Adipose tissue (tissue), 3 donors: Measurements from ENCODE around the gene LAMA3. TPM values are rescaled to one million over a fixed set of nuclear protein-coding genes. Genes with fewer than 3 reads are reported as not detected.
"Not testable (repeated sequence)": the region's sequence is repeated elsewhere in the genome, so short reads cannot be mapped to it uniquely, and the experiment has no call there.

Experiments used
- H3K27ac ChIP-seq: one replicate; pipeline ENCODE4 v1.5.1; 2013; ENCODE audit warnings: low read depth, low read length
- WGBS, 3 donors: extraction: QIAGEN DNeasy Blood & Tissue Kit; methylation state at CpG; one replicate each; pipeline ENCODE4 v1.1.7; 2013; 5-methylcytosine and 5-hydroxymethylcytosine counted together
- polyA plus RNA-seq, 3 donors: library from polyadenylated mRNA; stranded (reverse); fragments of 200-250 nt; gene quantifications; one replicate each; pipeline ENCODE4 v1.2.3, GENCODE V29; 2013
- donor health status: healthy with polysubstance abuse.
- donor health status: Bipolar disorder and iron deficiency.
- donor health status: healthy.

LAMA3 gene
- polyA plus RNA-seq, 3 donors = 2.1 to 20.8 (median 6.2) TPM

- 76 to 83% (median 79%) methylated on average over 5 of the region's 5 CpGs for WGBS, 3 donors
- no peak overlapping the region for H3K27ac ChIP-seq
Measured at GRCh38 chr18:23738575-23738974, 49.3 kb downstream of the LAMA3 start.

- 30 to 63% (median 38%) methylated on average over 4 of the region's 4 CpGs for WGBS, 3 donors
Measured at GRCh38 chr18:23740105-23740830, 51.0 kb downstream of the LAMA3 start.

GRCh38 chr18:23741967-23742366 lies 52.7 kb downstream of the LAMA3 start:
- WGBS, 3 donors = 91 to 93% (median 91%) methylated on average over 6 of the region's 6 CpGs
- H3K27ac ChIP-seq = not testable (repeated sequence)

More at GRCh38 chr18:23740105-23740830, 51.0 kb downstream of the LAMA3 start:
- no peak overlapping the region for H3K27ac ChIP-seq

- 36 to 70% (median 65%) methylated on average over 4 of the region's 4 CpGs for WGBS, 3 donors
- H3K27ac ChIP-seq = no peak overlapping the region
Measured at GRCh38 chr18:23743733-23744333, 54.6 kb downstream of the LAMA3 start.

GRCh38 chr18:23745366-23745765 lies 56.1 kb downstream of the LAMA3 start:
- 93 to 94% (median 94%) methylated on average over 2 of the region's 2 CpGs for WGBS, 3 donors
- H3K27ac ChIP-seq = no peak overlapping the region

- H3K27ac ChIP-seq = no peak overlapping the region
- whole genome bisulfite sequencing, 3 donors = 75 to 88% (median 82%) methylated on average over 4 of the region's 4 CpGs
Measured at GRCh38 chr18:23746851-23747250, 57.6 kb downstream of the LAMA3 start.

GRCh38 chr18:23752363-23752762 lies 63.1 kb downstream of the LAMA3 start:
- 88 to 91% (median 90%) methylated on average over 2 of the region's 2 CpGs for WGBS, 3 donors

GRCh38 chr18:23752796-23753195 lies 63.5 kb downstream of the LAMA3 start:
- WGBS, 3 donors = 82 to 100% (median 88%) methylated on average over 1 of the region's 1 CpG

More at GRCh38 chr18:23752363-23752762, 63.1 kb downstream of the LAMA3 start:
- H3K27ac ChIP-seq = no peak overlapping the region

GRCh38 chr18:23756590-23757436 lies 67.6 kb downstream of the LAMA3 start:
- 82 to 89% (median 88%) methylated on average over 27 to 34 of the region's 34 CpGs for WGBS, 3 donors
- H3K27ac ChIP-seq = no peak overlapping the region

More at GRCh38 chr18:23752796-23753195, 63.5 kb downstream of the LAMA3 start:
- no peak overlapping the region for H3K27ac ChIP-seq

GRCh38 chr18:23757437-23757733 lies 68.1 kb downstream of the LAMA3 start:
- 66 to 77% (median 73%) methylated on average over 8 of the region's 8 CpGs for WGBS, 3 donors
- no peak overlapping the region for H3K27ac ChIP-seq

- H3K27ac ChIP-seq = no peak overlapping the region
- 87 to 88% (median 87%) methylated on average over 14 of the region's 14 CpGs for WGBS, 3 donors
Measured at GRCh38 chr18:23758281-23758680, 69.0 kb downstream of the LAMA3 start.

- WGBS, 3 donors = 93 to 95% (median 94%) methylated on average over 5 of the region's 5 CpGs
- no peak overlapping the region for H3K27ac ChIP-seq
Measured at GRCh38 chr18:23761941-23762340, 72.7 kb downstream of the LAMA3 start.

GRCh38 chr18:23763343-23763742 lies 74.1 kb downstream of the LAMA3 start:
- no peak overlapping the region for H3K27ac ChIP-seq
- 94 to 96% (median 95%) methylated on average over 4 of the region's 4 CpGs for WGBS, 3 donors

GRCh38 chr18:23765931-23766330 lies 76.7 kb downstream of the LAMA3 start:
- WGBS, 3 donors = 88 to 100% (median 98%) methylated on average over 1 of the region's 1 CpG

GRCh38 chr18:23772327-23773024 lies 83.2 kb downstream of the LAMA3 start:
- H3K27ac ChIP-seq = no peak overlapping the region
- 83 to 88% (median 84%) methylated on average over 4 of the region's 4 CpGs for WGBS, 3 donors

More at GRCh38 chr18:23765931-23766330, 76.7 kb downstream of the LAMA3 start:
- H3K27ac ChIP-seq = no peak overlapping the region

GRCh38 chr18:23776306-23776705 lies 87.1 kb downstream of the LAMA3 start:
- no peak overlapping the region for H3K27ac ChIP-seq
- 68 to 72% (median 70%) methylated on average over 3 of the region's 3 CpGs for WGBS, 3 donors

GRCh38 chr18:23778828-23779227 lies 89.6 kb downstream of the LAMA3 start:
- no peak overlapping the region for H3K27ac ChIP-seq
- 95 to 100% (median 96%) methylated on average over 2 of the region's 2 CpGs for WGBS, 3 donors

- no peak overlapping the region for H3K27ac ChIP-seq
- 66 to 79% (median 67%) methylated on average over 5 of the region's 5 CpGs for WGBS, 3 donors
Measured at GRCh38 chr18:23779696-23780303, 90.5 kb downstream of the LAMA3 start.
